SH-SY5Y (cell line): ENCODE measurements around the gene GP9.

Source experiments
- GATA2 ChIP-seq: IDR thresholded peaks from 2 replicates; pipeline ENCODE4 v1.6.1; 2011; ENCODE audit warnings: mild to moderate bottlenecking, low read depth, low read length
- GATA3 ChIP-seq: IDR thresholded peaks from 2 replicates; pipeline ENCODE4 v1.6.1; 2011; ENCODE audit warnings: low read depth, mild to moderate bottlenecking, low read length, moderate library complexity

DNA sequence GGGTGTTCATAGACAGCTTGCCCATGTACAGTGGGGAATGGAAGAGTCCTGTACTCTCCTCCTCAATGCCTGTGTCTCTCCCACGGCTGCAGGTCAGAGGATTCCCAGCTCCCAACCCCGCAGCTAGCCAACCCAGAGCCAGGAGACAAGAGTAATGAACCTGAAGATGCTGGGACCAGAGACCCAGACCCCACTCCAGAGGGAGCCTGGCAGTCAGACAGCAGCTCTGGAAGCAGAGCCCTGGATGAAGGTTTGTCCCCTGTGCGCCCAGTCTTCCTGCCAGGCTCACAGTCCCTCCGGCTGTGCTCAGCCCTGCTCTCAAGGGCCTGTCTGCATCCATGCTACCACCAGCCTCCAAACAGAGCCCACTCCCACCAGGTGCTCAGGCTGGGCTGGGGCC lies 30.0 kb upstream of the GP9 start:
- TF ChIP-seq GATA2: no peak
- no peak for TF ChIP-seq GATA3
